Liver (tissue), 9 donors: ENCODE measurements around the gene PLA2G5. TPM values are rescaled to one million over a fixed set of nuclear protein-coding genes. Genes with fewer than 3 reads are reported as not detected.

Experiments
- DNase-seq: peaks from one replicate; pipeline ENCODE4 v3.0.0-alpha.2; 2017; ENCODE audit warnings: low spot score
- H3K27ac ChIP-seq, 2 donors: one replicate each; pipeline ENCODE4 v1.7.0; 2013; ENCODE audit warnings: inconsistent platforms in 2 of 2, low read length in 2 of 2, control low read depth in 1 of 2, low read depth in 1 of 2, mild to moderate bottlenecking in 1 of 2
- H3K27me3 ChIP-seq, 4 donors: one replicate each; pipeline versions ENCODE4 v1.6.1 to v1.7.0; 2013; ENCODE audit warnings: low read length in 3 of 4, inconsistent platforms in 1 of 4, mild to moderate bottlenecking in 1 of 4, moderate library complexity in 1 of 4; ENCODE audit not compliant: control insufficient read depth in 4 of 4, insufficient read depth in 4 of 4
- H3K36me3 ChIP-seq, 4 donors: one replicate each; pipeline versions ENCODE4 v1.6.1 to v1.7.0; 2013; ENCODE audit warnings: low read length in 3 of 4, mild to moderate bottlenecking in 3 of 4, low read depth in 1 of 4, moderate library complexity in 1 of 4; ENCODE audit not compliant: control insufficient read depth in 4 of 4, insufficient read depth in 3 of 4
- H3K4me1 ChIP-seq, 4 donors: one replicate each; pipeline versions ENCODE4 v1.6.1 to v1.7.0; 2013; ENCODE audit warnings: low read length in 3 of 4, mild to moderate bottlenecking in 3 of 4, moderate library complexity in 1 of 4; ENCODE audit not compliant: control insufficient read depth in 4 of 4, insufficient read depth in 4 of 4
- H3K4me3 ChIP-seq, 3 donors: one replicate each; pipeline versions ENCODE4 v1.6.1 to v1.7.0; 2013; ENCODE audit warnings: low read length in 3 of 3, control low read depth in 1 of 3, low read depth in 1 of 3, mild to moderate bottlenecking in 1 of 3
- H3K9ac ChIP-seq, 2 donors: one replicate each; pipeline ENCODE4 v1.7.0; 2013; ENCODE audit warnings: low read length in 2 of 2, mild to moderate bottlenecking in 2 of 2, moderate library complexity in 2 of 2, control low read depth in 1 of 2, low read depth in 1 of 2
- H3K9me3 ChIP-seq, 4 donors: one replicate each; pipeline versions ENCODE4 v1.6.1 to v1.7.0; 2013; ENCODE audit warnings: low read length in 3 of 4; ENCODE audit not compliant: control insufficient read depth in 4 of 4
- ATF3 ChIP-seq: IDR thresholded peaks from 2 replicates; pipeline ENCODE4 v1.6.1; 2016; ENCODE audit warnings: antibody characterized with exemption
- CTCF ChIP-seq: fragments of 150-350 bp; IDR thresholded peaks from 2 replicates; pipeline ENCODE4 v1.5.1; 2017; ENCODE audit warnings: improper control_type of control experiment, low read depth, low read length; ENCODE audit not compliant: missing input control
- EGR1 ChIP-seq, 2 donors: IDR thresholded peaks; 2 replicates each; pipeline ENCODE4 v1.6.1; 2016 to 2018; ENCODE audit warnings: antibody characterized with exemption in 2 of 2, low read depth in 2 of 2
- FOXA1 ChIP-seq: IDR thresholded peaks from 2 replicates; pipeline ENCODE4 v1.6.1; 2016; ENCODE audit warnings: antibody characterized with exemption
- FOXA2 ChIP-seq: IDR thresholded peaks from 2 replicates; pipeline ENCODE4 v1.6.1; 2016; ENCODE audit warnings: antibody characterized with exemption
- GABPA ChIP-seq, 2 donors: IDR thresholded peaks in 1 of 2; conservative IDR thresholded peaks in 1 of 2; 2 replicates each; pipeline ENCODE4 v1.6.1; 2016; ENCODE audit warnings: antibody characterized with exemption in 2 of 2, mild to moderate bottlenecking in 1 of 2, moderate library complexity in 1 of 2
- HNF4A ChIP-seq, 2 donors: conservative IDR thresholded peaks; 2 replicates each; pipeline ENCODE4 v1.6.1; 2016; ENCODE audit warnings: antibody characterized with exemption in 2 of 2, mild to moderate bottlenecking in 2 of 2
- HNF4G ChIP-seq: IDR thresholded peaks from 2 replicates; pipeline ENCODE4 v1.6.1; 2016; ENCODE audit warnings: antibody characterized with exemption
- JUND ChIP-seq, 2 donors: IDR thresholded peaks; 2 replicates each; pipeline ENCODE4 v1.6.1; 2016; ENCODE audit warnings: antibody characterized with exemption in 2 of 2
- MAX ChIP-seq: IDR thresholded peaks from 2 replicates; pipeline ENCODE4 v1.6.1; 2016; ENCODE audit warnings: antibody characterized with exemption
- NR2F2 ChIP-seq: IDR thresholded peaks from 2 replicates; pipeline ENCODE4 v1.6.1; 2016; ENCODE audit warnings: antibody characterized with exemption
- RAD21 ChIP-seq, 2 donors: IDR thresholded peaks; 2 replicates each; pipeline ENCODE4 v1.6.1; 2016; ENCODE audit warnings: antibody characterized with exemption in 2 of 2, mild to moderate bottlenecking in 2 of 2
- REST ChIP-seq: IDR thresholded peaks from 2 replicates; pipeline ENCODE4 v1.6.1; 2016; ENCODE audit warnings: antibody characterized with exemption, mild to moderate bottlenecking
- RXRA ChIP-seq, 2 donors: IDR thresholded peaks; 2 replicates each; pipeline ENCODE4 v1.6.1; 2017 to 2018; ENCODE audit warnings: antibody characterized with exemption in 2 of 2, mild to moderate bottlenecking in 1 of 2
- SP1 ChIP-seq: IDR thresholded peaks from 2 replicates; pipeline ENCODE4 v1.6.1; 2018; ENCODE audit warnings: antibody characterized with exemption, mild to moderate bottlenecking
- TAF1 ChIP-seq: conservative IDR thresholded peaks from 2 replicates; pipeline ENCODE4 v1.6.1; 2016; ENCODE audit warnings: antibody characterized with exemption, mild to moderate bottlenecking
- YY1 ChIP-seq: IDR thresholded peaks from 2 replicates; pipeline ENCODE4 v1.6.1; 2016; ENCODE audit warnings: antibody characterized with exemption, mild to moderate bottlenecking
- ZBTB33 ChIP-seq: IDR thresholded peaks from 2 replicates; pipeline ENCODE4 v1.6.1; 2016; ENCODE audit warnings: antibody characterized with exemption
- WGBS: extraction: QIAGEN DNeasy Blood & Tissue Kit; methylation state at CpG from one replicate; pipeline ENCODE4 v1.1.7; 2013; 5-methylcytosine and 5-hydroxymethylcytosine counted together
- polyA plus RNA-seq, 2 donors: library from polyadenylated mRNA; stranded (reverse) in 1 of 2; unstranded in 1 of 2; fragments of 200-250 nt in 1 of 2; fragments of >200 nt in 1 of 2; fragmentation: Nextera tagmentation in 1 of 2; extraction: Ambion mirVana in 1 of 2; gene quantifications; one replicate each; pipeline versions ENCODE4 v1.2.1 to v1.2.3, GENCODE V29; 2013 to 2015
- total RNA-seq, 2 donors: library from RNA; depleted of rRNA; stranded (reverse); fragments of >200 nt; gene quantifications; one replicate each; pipeline ENCODE4 v1.2.3, GENCODE V29; 2014
- donor health status: healthy.
- donor health status: healthy.
- donor health status: healthy.
- donor health status: healthy.
- donor health status: healthy.

PLA2G5 gene
- total and polyA plus RNA-seq, 4 donors, result 2.0 to 2.9 (median 2.3) TPM; not detected in 1

GRCh38 chr1:20099533-20099932 is 29.5 kb downstream of the PLA2G5 start:
- no peaks in the 10 kb centered on the region for H3K9me3 ChIP-seq
- TF ChIP-seq GABPA (IDR thresholded peaks at IDR 0.05 in 1 of 2, conservative IDR thresholded peaks at IDR 0.05 in 1 of 2) (no peak), YY1 (no peak), MAX (no peak), HNF4G (no peak), JUND (IDR thresholded peaks at IDR 0.05) (no peak), RAD21 (IDR thresholded peaks at IDR 0.05) (no peak), NR2F2 (no peak), CTCF (no peak), HNF4A (conservative IDR thresholded peaks at IDR 0.05) (no peak), ATF3 (no peak), REST (no peak), SP1 (no peak), TAF1 (no peak), EGR1 (IDR thresholded peaks at IDR 0.05; ENCODE audit: low read depth in 2 of 2) (no peak), FOXA1 (no peak), RXRA (IDR thresholded peaks at IDR 0.05) (no peak), ZBTB33 (no peak), FOXA2 (no peak)
- no peak overlapping the region for H3K27ac ChIP-seq
- 75% methylated on average over 3 of the region's 3 CpGs for WGBS
- H3K9ac ChIP-seq, result no peak overlapping the region
- no peak for DNase-seq
- no peak overlapping the region for H3K4me3 ChIP-seq
- H3K27me3 ChIP-seq, result no peaks in the 10 kb centered on the region
- peaks cover 0 to 6% (median 0%) of the 10 kb centered on the region in 4 donors for H3K4me1 ChIP-seq
- no peaks in the 10 kb centered on the region for H3K36me3 ChIP-seq
